HG03571 (cell line): ENCODE results near the gene ALKBH5.

Source experiments
- ATAC-seq: cut with Tn5 transposase; IDR thresholded peaks from one replicate; pipeline ENCODE4 v1.9.1; 2021; ENCODE audit not compliant: unreplicated experiment

ALKBH5 gene

DNA sequence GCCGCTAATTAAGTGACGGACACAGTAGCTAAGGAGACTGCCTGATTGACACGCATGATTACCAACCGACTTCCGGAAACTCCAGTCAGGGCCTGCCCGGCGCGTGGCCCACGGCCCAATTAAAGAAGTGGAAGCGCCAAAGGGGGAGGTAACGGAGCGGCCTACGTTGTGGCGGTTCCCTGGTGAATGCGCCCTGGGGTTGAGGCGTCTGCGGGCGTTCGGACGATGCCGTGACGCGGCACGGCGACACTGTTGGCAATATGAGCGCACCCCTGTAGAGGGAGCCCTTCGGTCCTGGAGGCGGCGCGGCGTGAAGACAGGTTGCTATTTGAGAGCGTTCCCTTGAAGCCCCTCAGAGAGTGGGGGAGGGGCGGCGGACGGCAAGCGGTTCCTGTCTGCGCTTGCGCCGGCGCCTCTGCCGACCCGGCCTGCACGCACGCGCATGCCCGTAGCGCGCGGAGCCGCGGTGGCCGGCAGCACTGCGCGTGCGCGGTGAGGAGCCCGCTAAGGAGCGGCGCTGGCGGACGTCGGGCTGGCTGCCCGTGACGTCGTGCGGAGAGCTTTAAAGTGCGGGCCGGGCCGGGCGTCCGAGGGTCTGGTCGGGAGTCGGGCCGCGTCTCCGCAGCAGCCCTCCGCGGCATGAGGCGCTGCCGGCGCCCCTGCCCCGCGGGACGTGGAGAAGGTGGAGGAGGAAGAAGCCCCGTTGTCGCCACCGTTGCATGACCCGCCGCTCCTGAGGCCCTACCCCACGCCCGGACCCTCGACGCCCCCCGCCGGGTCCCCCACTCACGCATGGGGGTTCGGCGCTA is at the start of gene ALKBH5:
Gene ALKBH5 (plus strand): TSS at position 495 of the 809 bp plus-strand sequence. CDS start 416 bp downstream, outside the sequence.
- peak; percentile 73 for ATAC-seq

DNA sequence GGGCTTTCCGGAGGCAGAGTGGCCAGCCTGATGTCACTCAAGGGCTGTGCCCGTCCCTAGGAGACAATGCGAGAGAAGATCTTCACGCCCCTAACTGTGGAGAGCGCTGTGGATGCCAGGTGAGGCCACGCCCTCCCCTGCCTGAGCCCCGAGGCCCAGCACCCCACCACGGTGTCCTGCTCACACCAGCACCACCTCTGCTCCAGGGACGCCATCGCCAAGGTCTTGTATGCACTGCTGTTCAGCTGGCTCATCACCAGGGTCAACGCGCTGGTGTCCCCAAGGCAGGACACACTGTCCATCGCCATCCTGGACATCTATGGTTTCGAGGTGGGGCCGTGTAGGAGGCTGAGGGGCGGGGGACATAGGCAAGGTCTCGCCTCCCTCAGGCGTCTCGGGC is 47.3 kb upstream of the ALKBH5 start:
- no peak for ATAC-seq

DNA sequence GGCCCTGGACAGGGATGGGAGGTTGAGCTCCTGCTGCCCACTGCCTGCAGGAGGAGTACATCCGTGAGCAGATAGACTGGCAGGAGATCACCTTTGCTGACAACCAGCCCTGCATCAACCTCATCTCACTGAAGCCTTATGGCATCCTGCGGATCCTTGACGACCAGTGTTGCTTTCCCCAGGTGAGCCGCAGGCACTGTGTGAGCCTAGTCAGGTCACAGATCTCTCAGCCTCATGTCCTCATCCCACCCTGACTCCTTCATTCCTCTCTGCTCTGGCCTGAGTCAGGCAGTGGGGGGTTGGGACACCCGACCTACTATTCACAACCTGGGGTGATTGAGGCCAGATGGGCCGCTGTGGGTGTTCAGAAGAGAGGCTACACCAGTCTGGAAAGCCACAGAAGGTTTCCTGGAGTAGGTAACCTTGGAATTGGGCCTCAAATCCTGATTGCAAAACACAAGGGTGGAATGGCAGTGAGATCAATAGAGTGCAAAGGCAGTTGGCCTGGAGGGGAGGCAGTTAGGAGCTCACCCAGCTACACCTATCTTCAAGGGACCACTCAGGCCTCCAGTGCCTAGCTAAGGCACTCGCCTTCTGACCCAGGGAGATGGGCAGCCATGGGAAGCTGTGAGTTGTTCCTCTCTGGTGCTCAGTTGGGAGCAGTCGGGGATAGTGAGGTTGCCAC is 45.4 kb upstream of the ALKBH5 start:
- no peak for ATAC-seq

DNA sequence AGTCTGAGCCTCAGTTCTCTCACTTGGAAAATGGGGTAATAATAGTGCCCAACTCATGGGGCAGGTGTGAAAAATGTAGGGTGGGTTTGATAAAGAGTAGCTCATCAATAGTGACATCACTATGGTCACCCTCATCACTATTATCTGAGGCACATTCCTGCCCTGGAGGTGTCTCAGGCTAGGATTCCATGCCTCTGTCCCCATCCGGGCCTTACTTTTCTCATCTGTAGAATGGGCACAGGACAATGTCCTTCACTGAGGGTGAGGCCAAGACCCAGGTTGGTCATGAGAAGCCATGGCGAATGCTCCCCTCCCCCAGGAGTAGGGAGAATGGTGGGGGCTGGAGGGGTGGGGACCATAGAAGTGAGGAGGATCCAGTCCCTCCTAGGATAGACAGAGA is 44.5 kb upstream of the ALKBH5 start:
- ATAC-seq = no peak

DNA sequence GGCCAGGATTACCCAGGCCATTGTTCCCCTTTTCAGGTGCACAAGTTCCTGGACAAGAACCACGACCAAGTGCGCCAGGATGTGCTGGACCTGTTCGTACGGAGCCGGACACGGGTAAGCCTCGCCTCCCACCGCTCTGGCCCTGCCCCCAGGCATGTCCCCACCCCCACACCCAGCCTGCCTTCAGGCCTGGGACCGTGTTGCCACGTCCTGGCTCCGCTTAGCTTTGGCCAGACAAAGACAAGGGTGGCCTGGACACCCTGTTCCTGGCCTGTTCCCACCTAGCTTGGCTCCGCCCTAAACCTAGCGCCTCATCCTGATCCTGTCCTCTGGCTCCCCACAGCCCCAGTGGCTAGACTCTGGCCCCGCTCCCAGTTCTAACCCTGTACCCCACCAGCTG is 44.1 kb upstream of the ALKBH5 start:
- no peak for ATAC-seq

DNA sequence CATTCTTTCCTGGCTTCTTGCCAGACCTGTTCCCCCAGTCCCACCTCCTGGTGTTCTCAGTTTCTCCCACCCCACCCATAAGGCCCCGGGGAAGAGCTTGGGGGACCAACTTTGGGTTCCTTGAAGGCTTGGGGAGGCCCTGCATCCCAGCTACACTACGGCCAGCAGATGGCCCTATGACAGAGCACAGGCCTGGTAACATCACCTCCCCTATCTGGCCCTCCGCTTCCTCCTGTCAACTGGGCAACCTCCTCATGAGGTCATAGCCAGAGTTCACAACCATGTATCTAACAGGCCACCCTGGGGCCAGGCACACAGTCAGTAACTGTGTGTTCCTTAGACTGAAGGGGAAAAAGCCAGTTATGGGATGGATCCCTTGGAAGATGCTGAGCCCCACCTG is 43.7 kb upstream of the ALKBH5 start:
- ATAC-seq = no peak

DNA sequence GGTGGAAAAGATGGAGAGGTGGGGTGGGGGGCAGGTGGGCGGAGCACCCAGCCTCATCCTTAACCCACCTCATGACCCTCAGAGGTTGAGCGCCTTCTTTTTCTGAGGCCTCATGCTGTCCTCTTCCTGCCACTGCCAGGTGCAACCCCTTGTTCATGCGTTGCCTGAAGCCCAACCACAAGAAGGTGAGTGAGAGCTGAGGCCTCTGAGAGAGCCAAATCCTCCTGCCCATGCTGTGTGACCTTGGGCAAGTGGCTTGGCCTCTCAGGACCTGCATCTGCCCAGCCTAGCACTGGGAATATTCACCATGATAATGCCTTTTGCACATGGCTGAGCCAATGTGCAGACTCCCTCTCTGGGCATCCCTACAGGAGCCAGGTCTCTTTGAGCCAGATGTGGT is 43.0 kb upstream of the ALKBH5 start:
- ATAC-seq = no peak

DNA sequence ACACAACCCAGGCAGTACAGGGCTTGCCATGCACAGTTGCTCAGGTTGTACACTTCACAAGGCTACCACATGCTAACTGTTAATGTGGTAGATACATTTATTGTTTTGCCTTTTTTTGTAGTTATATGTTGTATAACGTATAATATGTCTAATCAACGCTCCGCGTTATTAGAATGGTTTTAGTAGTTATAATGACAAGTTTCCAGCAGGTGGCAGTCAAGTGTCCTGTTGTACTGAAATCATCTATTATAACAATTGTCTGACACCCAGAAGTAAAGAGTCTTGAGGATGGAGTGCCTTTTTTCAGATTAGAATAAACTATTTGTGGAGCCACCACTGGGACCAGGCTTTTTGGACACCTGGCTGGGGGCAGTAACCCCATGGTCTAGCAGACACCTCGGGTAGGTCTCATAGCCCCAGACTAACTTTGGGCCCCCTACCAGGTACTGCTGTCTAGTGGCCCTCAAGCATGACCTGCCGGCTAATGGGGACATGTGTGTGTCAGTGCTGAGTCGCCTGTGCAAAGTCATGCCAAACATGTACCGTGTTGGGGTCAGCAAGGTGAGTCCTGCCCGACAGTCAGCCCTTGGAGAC is 42.3 kb upstream of the ALKBH5 start:
- no peak for ATAC-seq

DNA sequence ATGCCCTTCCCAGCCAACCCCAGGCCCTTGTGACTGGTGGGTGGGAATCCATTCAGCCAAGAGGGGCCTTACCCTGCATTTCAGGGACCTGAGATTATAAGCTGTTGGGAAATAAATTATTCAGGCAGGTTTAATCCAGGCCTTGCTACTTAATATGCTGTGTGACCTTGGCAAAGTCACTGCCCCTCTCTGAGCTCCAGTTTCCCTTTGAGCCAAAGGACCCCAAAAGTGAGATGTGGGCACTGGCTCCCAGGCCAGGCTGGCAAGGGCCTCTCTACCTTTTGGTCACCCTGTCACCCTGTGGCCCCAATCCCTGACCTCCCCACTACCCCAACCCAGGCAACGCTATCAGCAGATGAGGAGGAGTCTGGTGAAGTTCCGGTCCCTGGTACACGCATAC is 41.2 kb upstream of the ALKBH5 start:
- ATAC-seq = no peak

DNA sequence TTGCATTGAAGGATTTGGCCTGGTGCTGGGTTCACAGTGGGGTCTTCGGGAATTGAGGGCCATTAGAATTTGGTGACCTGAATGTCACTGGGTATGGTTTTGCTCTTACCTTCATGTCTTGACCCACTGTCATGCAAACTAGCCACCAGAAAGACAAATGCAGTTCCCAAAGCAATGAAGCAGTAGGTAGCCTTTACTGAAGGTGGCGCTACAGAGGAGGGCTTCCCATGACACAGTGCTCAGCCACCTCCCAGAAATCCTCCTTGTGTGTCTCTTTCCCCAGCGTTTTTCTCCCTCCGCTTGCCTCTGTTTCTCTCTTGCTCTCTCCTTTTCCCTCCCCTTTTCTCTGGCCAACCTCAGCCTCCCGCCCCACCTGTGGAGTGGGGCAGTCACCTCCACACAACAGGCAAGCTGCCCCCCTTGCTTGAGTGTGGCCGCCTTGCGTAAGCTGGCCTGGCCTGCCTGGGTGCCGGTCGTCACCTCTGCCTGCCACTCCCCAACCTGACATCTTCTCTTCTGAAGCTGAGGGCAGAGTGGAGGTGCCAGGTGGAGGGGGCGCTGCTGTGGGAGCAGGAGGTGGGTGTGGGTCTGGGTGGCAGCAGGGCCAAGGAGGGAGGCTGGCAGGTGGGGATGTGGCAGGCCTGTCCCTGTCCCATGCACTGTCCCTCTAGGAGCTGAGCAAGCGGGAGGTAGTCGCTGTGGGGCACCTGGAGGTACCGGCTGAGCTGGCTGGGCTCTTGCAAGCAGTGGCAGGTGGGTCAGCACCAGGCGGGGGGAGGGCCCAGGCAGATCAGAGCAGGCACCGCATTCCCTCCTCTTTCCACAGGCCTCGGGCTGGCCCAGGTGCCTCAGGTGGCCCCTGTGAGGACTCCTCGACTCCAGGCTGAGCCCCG is 40.3 kb upstream of the ALKBH5 start:
- ATAC-seq = no peak

DNA sequence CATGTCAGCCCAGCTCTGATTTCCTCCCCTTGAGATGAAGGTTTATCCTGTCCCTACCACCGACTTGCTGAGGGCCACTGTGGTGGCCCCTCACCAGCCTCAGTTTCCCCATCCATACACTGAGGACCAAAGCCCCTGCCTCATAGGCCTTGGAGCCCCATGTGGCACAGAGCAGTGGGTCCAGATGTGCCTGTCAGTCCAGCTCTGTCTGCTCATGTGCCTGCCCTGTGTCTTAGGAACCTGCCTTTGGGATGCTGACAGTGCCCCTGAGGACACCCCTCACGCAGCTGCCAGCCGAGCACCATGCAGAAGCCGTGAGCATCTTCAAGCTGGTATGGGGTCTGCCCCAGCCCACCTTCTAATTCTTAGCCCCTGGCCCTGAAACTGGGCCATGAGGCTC is 39.4 kb upstream of the ALKBH5 start:
- ATAC-seq = no peak

DNA sequence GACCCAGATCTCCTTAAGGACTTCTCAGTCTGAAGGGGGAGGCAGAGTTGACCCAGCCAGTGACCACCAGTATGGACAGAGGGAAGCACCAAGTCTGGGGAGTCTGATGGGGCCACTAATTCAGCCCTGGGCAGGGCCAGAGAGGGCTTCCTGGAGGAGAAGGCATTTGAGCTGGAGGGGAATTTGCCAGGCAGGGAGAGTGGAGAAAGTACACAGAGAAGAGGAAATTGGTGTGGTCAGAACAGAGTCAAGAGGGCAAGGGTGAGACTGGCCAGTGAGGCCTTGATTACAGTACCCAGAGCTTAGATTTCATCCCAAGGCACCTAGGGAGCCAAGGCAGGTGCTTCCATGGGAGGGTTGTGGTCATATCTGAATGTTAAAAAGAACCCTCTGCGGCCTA is 38.8 kb upstream of the ALKBH5 start:
- ATAC-seq = no peak

DNA sequence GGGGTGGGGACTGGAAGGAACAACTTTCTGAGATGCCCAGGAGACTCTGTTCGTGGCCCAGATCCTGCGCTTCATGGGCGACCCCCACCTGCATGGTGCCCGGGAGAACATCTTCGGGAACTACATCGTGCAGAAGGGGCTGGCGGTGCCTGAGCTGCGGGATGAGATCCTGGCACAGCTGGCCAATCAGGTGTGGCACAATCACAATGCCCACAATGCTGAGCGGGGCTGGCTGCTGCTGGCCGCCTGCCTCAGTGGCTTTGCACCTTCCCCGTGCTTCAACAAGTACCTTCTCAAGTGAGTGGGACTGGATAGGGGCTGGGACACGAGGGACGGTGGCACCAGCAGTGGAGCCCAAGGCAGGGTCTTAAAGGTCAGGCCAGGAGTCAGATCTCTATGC is 37.8 kb upstream of the ALKBH5 start:
- no peak for ATAC-seq

DNA sequence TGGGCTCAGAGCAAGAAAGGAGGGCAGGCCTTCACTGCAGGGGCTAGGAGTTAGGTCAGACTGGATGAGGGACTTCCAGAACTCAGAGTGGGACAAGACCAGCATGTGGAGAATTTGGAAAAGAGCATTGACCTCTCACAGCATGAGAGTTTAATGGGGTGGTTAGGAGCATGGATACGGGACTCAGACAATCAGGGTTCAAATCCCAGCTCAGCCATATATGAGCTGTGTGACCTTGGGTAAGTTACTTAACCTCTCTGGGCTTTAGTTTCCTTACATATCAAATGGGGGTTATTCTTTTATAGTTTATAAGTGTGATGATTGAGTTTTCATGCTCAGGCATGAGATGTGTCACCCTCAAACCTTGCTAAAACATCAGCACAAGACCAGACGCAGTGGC is 37.4 kb upstream of the ALKBH5 start:
- no peak for ATAC-seq

DNA sequence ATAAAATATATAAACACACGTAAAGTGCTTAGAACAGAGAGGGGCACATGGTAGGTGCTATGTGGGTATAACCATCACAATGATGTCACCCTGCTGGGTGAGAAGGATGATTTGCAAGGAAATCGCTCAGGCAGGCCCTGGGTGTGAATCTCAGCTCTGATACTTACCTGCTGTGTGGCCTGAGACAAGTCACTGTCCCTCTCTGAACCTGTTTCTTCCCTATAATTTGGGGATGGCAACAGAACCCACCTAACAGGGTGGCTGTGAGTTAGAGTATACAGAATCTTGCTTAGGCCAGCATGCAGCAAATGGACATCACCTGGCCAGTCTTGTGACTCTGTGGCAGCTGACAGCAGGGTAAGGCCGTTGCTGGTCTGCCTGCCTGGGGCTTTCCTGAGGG is 36.6 kb upstream of the ALKBH5 start:
- no peak for ATAC-seq

DNA sequence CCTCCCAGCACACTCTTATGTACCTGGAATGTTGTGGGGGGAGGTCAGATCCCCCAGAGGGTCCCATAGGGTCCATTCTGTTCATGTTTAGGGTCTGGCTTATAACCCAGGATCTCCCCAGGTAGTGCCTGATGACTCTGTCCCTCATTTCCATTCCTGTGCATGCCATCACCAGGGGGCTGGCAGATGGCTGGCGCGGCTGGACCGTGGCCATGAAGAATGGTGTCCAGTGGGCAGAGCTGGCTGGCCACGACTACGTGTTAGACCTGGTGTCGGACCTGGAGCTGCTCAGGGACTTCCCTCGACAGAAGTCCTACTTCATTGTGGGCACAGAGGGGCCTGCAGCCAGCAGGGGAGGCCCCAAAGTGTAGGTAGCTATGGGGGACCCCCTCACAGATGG is 35.0 kb upstream of the ALKBH5 start:
- no peak for ATAC-seq

DNA sequence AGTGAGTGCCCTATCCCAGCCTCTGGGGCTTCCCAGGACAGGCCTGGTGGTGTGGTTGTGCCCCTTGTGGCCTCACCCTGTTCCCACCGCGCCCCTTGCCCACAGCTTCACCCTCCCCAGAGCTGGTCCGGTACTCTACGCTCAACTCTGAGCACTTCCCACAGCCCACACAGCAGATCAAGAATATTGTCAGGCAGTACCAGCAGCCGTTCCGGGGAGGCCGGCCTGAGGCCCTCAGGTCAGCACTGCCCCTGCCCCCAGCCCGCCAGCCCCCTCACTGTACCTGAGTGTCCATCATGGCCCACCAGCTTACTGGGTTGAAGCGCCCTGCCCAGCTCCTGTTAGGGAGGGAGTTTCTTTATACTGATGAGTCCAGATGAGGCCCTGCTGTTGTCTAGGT is 32.3 kb upstream of the ALKBH5 start:
- ATAC-seq = no peak

DNA sequence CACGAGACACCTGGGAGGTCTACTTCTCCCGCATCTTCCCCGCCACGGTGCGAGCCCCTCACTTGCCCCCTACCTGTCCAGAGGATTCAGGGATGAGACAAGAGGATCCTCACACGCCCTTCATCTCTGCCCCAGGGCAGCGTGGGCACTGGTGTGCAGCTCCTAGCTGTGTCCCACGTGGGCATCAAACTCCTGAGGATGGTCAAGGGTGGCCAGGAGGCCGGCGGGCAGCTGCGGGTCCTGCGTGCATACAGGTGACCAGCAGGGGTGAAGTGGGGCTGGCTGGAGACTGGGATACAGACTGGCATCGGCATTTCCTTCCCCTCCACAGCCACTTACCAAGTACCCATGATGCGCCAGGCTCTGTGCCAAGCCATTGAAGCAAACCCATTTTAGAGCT is 28.4 kb upstream of the ALKBH5 start:
- ATAC-seq = no peak

DNA sequence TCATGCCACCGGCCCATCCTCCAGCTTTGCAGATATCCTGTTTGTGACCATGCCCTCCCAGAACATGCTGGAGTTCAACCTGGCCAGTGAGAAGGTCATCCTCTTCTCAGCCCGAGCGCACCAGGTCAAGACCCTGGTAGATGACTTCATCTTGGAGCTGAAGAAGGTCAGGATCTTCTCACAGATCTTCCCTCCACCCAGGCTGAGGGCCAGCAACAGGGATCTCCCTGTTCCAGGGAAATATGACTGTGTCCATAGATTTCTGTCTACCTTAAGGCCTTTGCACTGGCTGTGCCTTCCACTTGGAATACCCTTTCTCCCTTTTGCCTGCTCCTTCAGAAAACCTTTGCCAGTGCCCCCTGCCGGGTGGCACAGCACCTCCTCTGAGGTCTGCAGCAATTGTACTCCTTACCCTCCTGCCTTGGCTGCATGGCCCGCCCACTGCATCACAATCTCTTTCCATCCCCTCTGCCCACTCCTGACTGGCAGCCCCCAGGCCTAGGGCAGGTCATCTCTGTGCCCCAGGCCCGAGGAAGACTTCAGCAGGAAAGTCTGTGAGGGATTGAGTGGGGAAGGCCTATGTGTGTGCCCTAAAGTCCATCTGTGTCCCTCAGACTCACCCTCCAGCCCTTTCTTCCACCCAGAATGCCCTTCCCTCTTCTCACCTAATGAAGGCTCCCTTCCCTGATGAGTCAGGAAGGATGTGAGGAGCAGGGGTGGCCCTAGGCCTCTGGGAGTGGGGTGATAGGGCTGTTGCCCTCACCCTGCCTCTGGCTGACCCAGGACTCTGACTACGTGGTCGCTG is 27.3 kb upstream of the ALKBH5 start:
- ATAC-seq = no peak

DNA sequence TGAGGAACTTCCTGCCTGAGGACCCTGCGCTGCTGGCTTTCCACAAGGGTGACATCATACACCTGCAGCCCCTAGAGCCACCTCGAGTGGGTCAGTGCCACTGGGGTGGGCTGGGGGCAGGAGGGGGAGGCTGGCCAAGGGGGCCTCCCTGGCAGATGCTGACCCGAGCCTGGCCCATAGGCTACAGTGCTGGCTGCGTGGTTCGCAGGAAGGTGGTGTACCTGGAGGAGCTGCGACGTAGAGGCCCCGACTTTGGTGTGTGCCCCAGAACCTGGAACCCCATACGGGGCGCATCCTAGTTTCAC is 26.7 kb upstream of the ALKBH5 start:
- ATAC-seq = no peak
